ENCODE results near the gene SEMA6D. TPM values are rescaled to one million over a fixed set of nuclear protein-coding genes. Genes with fewer than 3 reads are reported as not detected.

Gene SEMA6D
- total RNA-seq, 1 donor from 2014 or later: 12.8 TPM

- Mint-ChIP-seq H3K36me3 (ENCODE audit: low read depth, unreplicated experiment) (no peaks in the 10 kb centered on the region), H3K9me3 (ENCODE audit: unreplicated experiment) (no peaks in the 10 kb centered on the region), H3K27ac (ENCODE audit: unreplicated experiment) (no peak overlapping the region), H3K4me1 (ENCODE audit: unreplicated experiment) (no peaks in the 10 kb centered on the region), H3K27me3 (ENCODE audit: unreplicated experiment) (peaks cover 3% of the 10 kb centered on the region), H3K4me3 (ENCODE audit: unreplicated experiment) (no peak overlapping the region)
- DNase-seq (ENCODE audit: low spot score): no peak
- no peak for TF ChIP-seq CTCF (IDR thresholded peaks at IDR 0.05; ENCODE audit: unreplicated experiment)
Observed at GRCh38 chr15:47689660-47690059, 27.6 kb upstream of the SEMA6D start.

GRCh38 chr15:47691882-47692281, 25.4 kb upstream of the SEMA6D start:
- TF ChIP-seq CTCF (IDR thresholded peaks at IDR 0.05; ENCODE audit: unreplicated experiment): no peak
- no peaks in the 10 kb centered on the region for H3K36me3 Mint-ChIP-seq (ENCODE audit: low read depth, unreplicated experiment)
- peaks cover 3% of the 10 kb centered on the region for H3K27me3 Mint-ChIP-seq (ENCODE audit: unreplicated experiment)
- H3K4me1 Mint-ChIP-seq (ENCODE audit: unreplicated experiment): no peaks in the 10 kb centered on the region
- no peak for DNase-seq (ENCODE audit: low spot score)
- no peak overlapping the region for H3K4me3 Mint-ChIP-seq (ENCODE audit: unreplicated experiment)
- H3K27ac Mint-ChIP-seq (ENCODE audit: unreplicated experiment): no peak overlapping the region
- no peaks in the 10 kb centered on the region for H3K9me3 Mint-ChIP-seq (ENCODE audit: unreplicated experiment)

GRCh38 chr15:47696351-47696750, 21.0 kb upstream of the SEMA6D start:
- Mint-ChIP-seq H3K4me3 (ENCODE audit: unreplicated experiment) (no peak overlapping the region), H3K36me3 (ENCODE audit: low read depth, unreplicated experiment) (no peaks in the 10 kb centered on the region), H3K4me1 (ENCODE audit: unreplicated experiment) (peaks cover 4% of the 10 kb centered on the region), H3K9me3 (ENCODE audit: unreplicated experiment) (no peaks in the 10 kb centered on the region), H3K27me3 (ENCODE audit: unreplicated experiment) (no peaks in the 10 kb centered on the region), H3K27ac (ENCODE audit: unreplicated experiment) (no peak overlapping the region)
- no peak for TF ChIP-seq CTCF (IDR thresholded peaks at IDR 0.05; ENCODE audit: unreplicated experiment)
- no peak for DNase-seq (ENCODE audit: low spot score)

- TF ChIP-seq CTCF (IDR thresholded peaks at IDR 0.05; ENCODE audit: unreplicated experiment): no peak
- Mint-ChIP-seq H3K27me3 (ENCODE audit: unreplicated experiment) (peaks cover 1% of the 10 kb centered on the region), H3K9me3 (ENCODE audit: unreplicated experiment) (no peaks in the 10 kb centered on the region), H3K36me3 (ENCODE audit: low read depth, unreplicated experiment) (no peaks in the 10 kb centered on the region), H3K27ac (ENCODE audit: unreplicated experiment) (no peak overlapping the region), H3K4me1 (ENCODE audit: unreplicated experiment) (peaks cover 10% of the 10 kb centered on the region), H3K4me3 (ENCODE audit: unreplicated experiment) (no peak overlapping the region)
- no peak for DNase-seq (ENCODE audit: low spot score)
Observed at GRCh38 chr15:47705281-47705997, 11.9 kb upstream of the SEMA6D start.

GRCh38 chr15:47707391-47707790, 9.9 kb upstream of the SEMA6D start:
- no peaks in the 10 kb centered on the region for H3K9me3 Mint-ChIP-seq (ENCODE audit: unreplicated experiment)
- no peak overlapping the region for H3K27ac Mint-ChIP-seq (ENCODE audit: unreplicated experiment)
- no peak for DNase-seq (ENCODE audit: low spot score)
- H3K36me3 Mint-ChIP-seq (ENCODE audit: low read depth, unreplicated experiment): no peaks in the 10 kb centered on the region
- no peak overlapping the region for H3K4me3 Mint-ChIP-seq (ENCODE audit: unreplicated experiment)
- TF ChIP-seq CTCF (IDR thresholded peaks at IDR 0.05; ENCODE audit: unreplicated experiment): no peak
- H3K4me1 Mint-ChIP-seq (ENCODE audit: unreplicated experiment): peaks cover 10% of the 10 kb centered on the region
- H3K27me3 Mint-ChIP-seq (ENCODE audit: unreplicated experiment): peaks cover 1% of the 10 kb centered on the region
